ENCODE measurements around the gene RERE.

DNA sequence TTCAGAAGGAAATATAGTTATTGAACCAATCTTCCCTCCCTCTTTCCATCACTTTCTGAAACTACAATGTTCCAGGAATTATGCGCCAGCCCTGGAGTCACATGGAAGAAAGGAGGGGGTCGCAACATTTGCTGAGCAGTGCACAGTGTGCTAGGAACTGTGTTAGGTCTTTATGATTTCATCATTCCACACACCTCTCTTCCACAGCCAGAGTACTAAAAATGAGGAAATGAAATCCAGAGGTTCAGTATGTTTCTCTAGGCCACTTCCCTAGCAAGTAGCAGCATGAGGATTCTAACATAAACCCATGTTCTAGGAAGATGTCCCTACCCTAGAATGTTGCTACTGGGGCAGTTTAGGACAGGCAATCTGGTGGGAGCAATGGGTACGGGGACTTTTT is 341.4 kb downstream of the RERE start:
- TF ChIP-seq TAF1 (IDR thresholded peaks at IDR 0.05; ENCODE audit: borderline replicate concordance, low read depth, low read length) (no peak), CTCF (IDR thresholded peaks at IDR 0.05) (no peak), EP300 (IDR thresholded peaks at IDR 0.05; ENCODE audit: borderline replicate concordance in 1 of 2, low read depth in 1 of 2, low read length in 1 of 2) (no peak), JUND (IDR thresholded peaks at IDR 0.05) (no peak), EZH2phosphoT487 (IDR thresholded peaks at IDR 0.05; ENCODE audit: borderline replicate concordance, low read depth) (no peak), RAD21 (IDR thresholded peaks at IDR 0.05; ENCODE audit: low read length) (no peak), PBX3 (IDR thresholded peaks at IDR 0.05) (no peak)
- TF ChIP-seq, protein P1, sequence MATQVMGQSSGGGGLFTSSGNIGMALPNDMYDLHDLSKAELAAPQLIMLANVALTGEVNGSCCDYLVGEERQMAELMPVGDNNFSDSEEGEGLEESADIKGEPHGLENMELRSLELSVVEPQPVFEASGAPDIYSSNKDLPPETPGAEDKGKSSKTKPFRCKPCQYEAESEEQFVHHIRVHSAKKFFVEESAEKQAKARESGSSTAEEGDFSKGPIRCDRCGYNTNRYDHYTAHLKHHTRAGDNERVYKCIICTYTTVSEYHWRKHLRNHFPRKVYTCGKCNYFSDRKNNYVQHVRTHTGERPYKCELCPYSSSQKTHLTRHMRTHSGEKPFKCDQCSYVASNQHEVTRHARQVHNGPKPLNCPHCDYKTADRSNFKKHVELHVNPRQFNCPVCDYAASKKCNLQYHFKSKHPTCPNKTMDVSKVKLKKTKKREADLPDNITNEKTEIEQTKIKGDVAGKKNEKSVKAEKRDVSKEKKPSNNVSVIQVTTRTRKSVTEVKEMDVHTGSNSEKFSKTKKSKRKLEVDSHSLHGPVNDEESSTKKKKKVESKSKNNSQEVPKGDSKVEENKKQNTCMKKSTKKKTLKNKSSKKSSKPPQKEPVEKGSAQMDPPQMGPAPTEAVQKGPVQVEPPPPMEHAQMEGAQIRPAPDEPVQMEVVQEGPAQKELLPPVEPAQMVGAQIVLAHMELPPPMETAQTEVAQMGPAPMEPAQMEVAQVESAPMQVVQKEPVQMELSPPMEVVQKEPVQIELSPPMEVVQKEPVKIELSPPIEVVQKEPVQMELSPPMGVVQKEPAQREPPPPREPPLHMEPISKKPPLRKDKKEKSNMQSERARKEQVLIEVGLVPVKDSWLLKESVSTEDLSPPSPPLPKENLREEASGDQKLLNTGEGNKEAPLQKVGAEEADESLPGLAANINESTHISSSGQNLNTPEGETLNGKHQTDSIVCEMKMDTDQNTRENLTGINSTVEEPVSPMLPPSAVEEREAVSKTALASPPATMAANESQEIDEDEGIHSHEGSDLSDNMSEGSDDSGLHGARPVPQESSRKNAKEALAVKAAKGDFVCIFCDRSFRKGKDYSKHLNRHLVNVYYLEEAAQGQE (IDR thresholded peaks at IDR 0.05; ENCODE audit: low read depth, low read length) = no peak

Measured in SK-N-SH (cell line).